GM18870 (cell line): ENCODE results near the gene GPR180.

Source experiments
- ATAC-seq: cut with Tn5 transposase; IDR thresholded peaks from one replicate; pipeline ENCODE4 v1.9.1; 2021; ENCODE audit warnings: moderate library complexity; ENCODE audit not compliant: unreplicated experiment

GPR180 gene

GRCh38 chr13:94683409-94683808, 81.8 kb downstream of the GPR180 start:
- ATAC-seq = no peak
